Measurements from ENCODE around the gene KCNIP1. TPM values are rescaled to one million over a fixed set of nuclear protein-coding genes. Genes with fewer than 3 reads are reported as not detected.

The KCNIP1 gene
- total RNA-seq, 2 donors from 2014 or later, result 0.52 to 0.99 TPM

GRCh38 chr5:170508660-170509347 is 5.0 kb downstream of the KCNIP1 start:
- no peak for TF ChIP-seq CTCF (IDR thresholded peaks at IDR 0.05)
- TF ChIP-seq POLR2A (IDR thresholded peaks at IDR 0.05), result no peak
- H3K9me3 ChIP-seq, result no peaks in the 10 kb centered on the region
- H3K27me3 ChIP-seq, result no peaks in the 10 kb centered on the region
- peaks cover 6% of the 10 kb centered on the region for H3K4me1 ChIP-seq
- WGBS, 2 donors, result 70 to 72% methylated on average over 8 of the region's 8 CpGs
- H3K36me3 ChIP-seq (replicated peaks in 1 of 2; ENCODE audit: insufficient read depth in 1 of 2, low read depth in 2 of 2), result no peaks in the 10 kb centered on the region
- intact Hi-C loops (cut with DNase I), result no loop called here
- H3K27ac ChIP-seq, result no peak overlapping the region
- no peak overlapping the region for H3K4me3 ChIP-seq
- DNase-seq (no peak), ATAC-seq (no peak)

GRCh38 chr5:170509348-170509660 is 5.5 kb downstream of the KCNIP1 start:
- ATAC-seq (no peak), DNase-seq (no peak)
- H3K4me3 ChIP-seq, result no peak overlapping the region
- no peak overlapping the region for H3K27ac ChIP-seq
- no peaks in the 10 kb centered on the region for H3K9me3 ChIP-seq
- H3K4me1 ChIP-seq, result peaks cover 2% of the 10 kb centered on the region
- intact Hi-C loops (cut with DNase I), result no loop called here
- TF ChIP-seq POLR2A (IDR thresholded peaks at IDR 0.05) (no peak), CTCF (IDR thresholded peaks at IDR 0.05) (no peak)
- no peaks in the 10 kb centered on the region for H3K27me3 ChIP-seq
- WGBS, 2 donors, result 77 to 80% methylated on average over 1 of the region's 1 CpG
- H3K36me3 ChIP-seq (replicated peaks in 1 of 2; ENCODE audit: insufficient read depth in 1 of 2, low read depth in 2 of 2), result no peaks in the 10 kb centered on the region

GRCh38 chr5:170510126-170510525 is 6.3 kb downstream of the KCNIP1 start:
- no peak overlapping the region for H3K27ac ChIP-seq
- H3K36me3 ChIP-seq (replicated peaks in 1 of 2; ENCODE audit: insufficient read depth in 1 of 2, low read depth in 2 of 2), result no peaks in the 10 kb centered on the region
- intact Hi-C loops (cut with DNase I), result no loop called here
- H3K4me3 ChIP-seq, result no peak overlapping the region
- ATAC-seq (no peak), DNase-seq (no peak)
- H3K4me1 ChIP-seq, result no peaks in the 10 kb centered on the region
- WGBS, 2 donors, result 83 to 85% methylated on average over 7 of the region's 7 CpGs
- TF ChIP-seq CTCF (IDR thresholded peaks at IDR 0.05) (no peak), POLR2A (IDR thresholded peaks at IDR 0.05) (no peak)
- H3K27me3 ChIP-seq, result no peaks in the 10 kb centered on the region
- H3K9me3 ChIP-seq, result no peaks in the 10 kb centered on the region

GRCh38 chr5:170510559-170510958 is 6.7 kb downstream of the KCNIP1 start:
- no peaks in the 10 kb centered on the region for H3K4me1 ChIP-seq
- no peaks in the 10 kb centered on the region for H3K9me3 ChIP-seq
- H3K27ac ChIP-seq, result no peak overlapping the region
- no peaks in the 10 kb centered on the region for H3K36me3 ChIP-seq (replicated peaks in 1 of 2; ENCODE audit: insufficient read depth in 1 of 2, low read depth in 2 of 2)
- no peak overlapping the region for H3K4me3 ChIP-seq
- no peak for TF ChIP-seq POLR2A (IDR thresholded peaks at IDR 0.05)
- no peak for TF ChIP-seq CTCF (IDR thresholded peaks at IDR 0.05)
- DNase-seq (no peak), ATAC-seq (no peak)
- 69 to 87% methylated on average over 5 of the region's 5 CpGs for WGBS, 2 donors
- H3K27me3 ChIP-seq, result no peaks in the 10 kb centered on the region
- intact Hi-C loops (cut with DNase I), result no loop called here

GRCh38 chr5:170511551-170512258 is 7.9 kb downstream of the KCNIP1 start:
- ATAC-seq, result no peak

More at GRCh38 chr5:170511551-170512258, 7.9 kb downstream of the KCNIP1 start:
- Histone ChIP-seq H3K36me3 (replicated peaks in 1 of 2; ENCODE audit: insufficient read depth in 1 of 2, low read depth in 2 of 2) (no peaks in the 10 kb centered on the region), H3K4me1 (no peaks in the 10 kb centered on the region), H3K27me3 (no peaks in the 10 kb centered on the region), H3K9me3 (no peaks in the 10 kb centered on the region), H3K4me3 (no peak overlapping the region), H3K27ac (no peak overlapping the region)
- WGBS, 2 donors, result 71 to 82% methylated on average over 8 of the region's 8 CpGs
- intact Hi-C loops (cut with DNase I), result no loop called here
- TF ChIP-seq CTCF (IDR thresholded peaks at IDR 0.05) (no peak), POLR2A (IDR thresholded peaks at IDR 0.05) (no peak)
- DNase-seq, result no peak

Measured in body of pancreas (tissue), 4 donors.